Stimulated activated CD8-positive, alpha-beta memory T cell treated with anti-CD3 and anti-CD28 coated beads, Interleukin-12 subunit alpha, Interleukin-12 subunit beta, amount 100 ng/mL, for 4 hours (primary cell): ENCODE results near the gene POLR1F.

Experiments used
- DNase-seq: peaks from one replicate; pipeline ENCODE4 v3.0.0-alpha.2; 2020; ENCODE audit warnings: low read depth

The POLR1F gene

GRCh38 chr7:19674266-19674960, 34.4 kb downstream of the POLR1F start:
- no peak for DNase-seq

- DNase-seq: no peak
Measured at GRCh38 chr7:19670806-19671205, 38.0 kb downstream of the POLR1F start.

DNA sequence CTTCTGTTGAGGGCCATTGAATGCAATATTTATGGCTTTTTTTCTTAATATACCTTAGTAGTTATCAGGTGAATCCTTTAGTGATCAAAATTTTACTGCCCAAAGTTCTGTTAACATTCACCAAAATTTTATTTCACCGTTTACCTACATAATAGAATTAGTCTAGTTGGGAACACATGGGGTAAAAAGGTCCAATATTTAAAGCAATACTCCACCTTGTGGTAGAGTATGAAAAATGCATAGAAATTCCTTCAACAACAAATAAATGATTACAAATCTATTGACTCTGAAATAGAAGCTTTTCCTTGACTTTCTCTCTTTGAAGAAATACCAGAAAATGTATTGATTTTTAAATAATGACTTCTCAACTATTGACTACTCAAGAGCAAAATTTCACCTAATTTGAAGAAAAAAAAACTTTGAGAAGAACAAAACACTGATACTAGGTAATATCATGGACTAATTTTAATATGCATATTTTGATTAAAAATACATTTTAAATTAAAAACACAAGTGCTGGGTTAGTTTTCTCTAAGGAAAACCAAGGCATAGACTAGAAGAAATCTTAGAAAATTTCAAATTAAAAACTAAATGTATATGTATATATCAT, 43.3 kb downstream of the POLR1F start:
- DNase-seq: no peak

DNA sequence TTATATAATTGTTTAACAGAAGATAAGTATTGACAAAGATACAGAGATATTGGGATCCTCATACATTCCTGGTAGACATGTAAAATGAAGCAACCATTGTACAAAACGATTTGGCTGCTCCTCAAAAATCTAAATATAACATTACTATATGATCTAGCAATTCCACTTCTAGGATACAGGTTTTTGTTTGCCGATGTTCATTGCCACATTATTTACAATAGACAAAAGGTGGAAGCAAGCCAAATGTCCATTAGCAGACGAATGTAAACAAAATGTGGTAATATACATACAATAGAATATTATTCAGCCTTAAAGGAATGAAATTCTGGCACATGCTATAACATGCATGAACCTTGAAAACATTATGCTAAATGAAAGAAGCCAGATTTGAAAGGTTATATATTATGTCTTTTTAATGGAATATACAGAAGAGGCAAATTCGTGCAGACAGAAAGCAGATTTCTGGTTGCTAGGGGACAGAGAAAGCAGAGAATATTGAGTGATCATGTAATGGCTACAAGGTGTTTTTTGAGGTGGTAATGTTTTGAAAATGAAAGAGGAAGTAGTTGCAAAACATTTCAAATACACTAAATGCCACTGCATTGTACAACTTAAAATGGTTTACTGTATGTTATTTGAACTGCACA, 44.9 kb downstream of the POLR1F start:
- DNase-seq: no peak

DNA sequence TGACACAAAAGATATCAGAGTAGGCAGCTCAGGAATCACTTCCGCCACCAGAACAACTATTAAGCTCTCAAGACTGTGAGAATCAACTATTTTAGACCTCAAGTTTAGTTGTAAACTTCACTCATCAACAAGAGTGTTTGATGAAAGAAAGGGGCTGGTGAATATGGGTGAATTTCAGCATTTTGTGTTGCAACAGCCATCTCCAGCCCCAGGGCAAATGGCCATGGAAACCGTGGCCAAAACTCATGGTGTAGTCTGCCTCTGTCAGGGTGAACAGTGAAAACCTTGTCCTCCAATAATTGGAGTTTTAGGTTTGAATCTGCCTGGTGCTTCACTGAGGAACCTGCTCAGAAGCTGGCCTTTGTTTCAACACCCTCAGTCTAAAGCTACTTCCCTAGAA, 60.0 kb downstream of the POLR1F start:
- no peak for DNase-seq
